ENCODE measurements around the gene INPP5D.
A peak's percentile ranks its signal among the peaks of the same experiment; 100 is the strongest.

The INPP5D gene

DNA sequence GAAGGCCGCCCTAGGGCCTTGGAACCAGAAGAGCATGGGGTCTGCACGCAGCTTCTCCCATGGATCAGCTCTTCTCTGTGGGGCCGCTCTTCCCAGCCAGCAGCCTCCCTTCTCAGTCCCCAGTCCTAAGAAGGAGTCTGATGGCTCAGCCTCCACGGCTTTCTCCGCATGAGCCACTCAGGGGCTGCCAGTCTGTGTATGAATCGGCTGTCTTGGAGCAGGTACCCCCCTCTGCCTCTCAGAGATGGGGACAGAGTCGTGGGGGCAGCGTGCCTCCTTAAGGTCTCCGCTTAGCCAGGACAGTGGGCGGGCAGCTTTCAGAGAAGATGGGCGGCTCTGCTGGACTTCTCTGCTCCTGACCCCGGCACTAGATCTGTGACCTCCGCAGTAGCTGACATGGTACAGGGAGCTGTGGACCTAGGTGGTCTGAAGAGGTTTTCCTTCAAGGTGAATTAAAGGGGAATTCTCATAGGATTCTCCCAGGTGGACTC lies 21.6 kb downstream of the INPP5D start:
- Histone ChIP-seq H3K27ac (peak overlapping the region; percentile 98), H3K27me3 (no peaks in the 10 kb centered on the region), H3K36me3 (peaks cover 18% of the 10 kb centered on the region), H3K4me3 (ENCODE audit: low read depth in 1 of 2, low read length in 1 of 2) (peak overlapping the region; percentile 13 to 61), H3K4me1 (ENCODE audit: control insufficient read depth in 1 of 2, insufficient read depth in 1 of 2, low read depth in 1 of 2, low read length in 1 of 2) (peaks cover 100% of the 10 kb centered on the region in 2 experiments), H3K9me3 (no peaks in the 10 kb centered on the region)
- TF ChIP-seq, protein P1, sequence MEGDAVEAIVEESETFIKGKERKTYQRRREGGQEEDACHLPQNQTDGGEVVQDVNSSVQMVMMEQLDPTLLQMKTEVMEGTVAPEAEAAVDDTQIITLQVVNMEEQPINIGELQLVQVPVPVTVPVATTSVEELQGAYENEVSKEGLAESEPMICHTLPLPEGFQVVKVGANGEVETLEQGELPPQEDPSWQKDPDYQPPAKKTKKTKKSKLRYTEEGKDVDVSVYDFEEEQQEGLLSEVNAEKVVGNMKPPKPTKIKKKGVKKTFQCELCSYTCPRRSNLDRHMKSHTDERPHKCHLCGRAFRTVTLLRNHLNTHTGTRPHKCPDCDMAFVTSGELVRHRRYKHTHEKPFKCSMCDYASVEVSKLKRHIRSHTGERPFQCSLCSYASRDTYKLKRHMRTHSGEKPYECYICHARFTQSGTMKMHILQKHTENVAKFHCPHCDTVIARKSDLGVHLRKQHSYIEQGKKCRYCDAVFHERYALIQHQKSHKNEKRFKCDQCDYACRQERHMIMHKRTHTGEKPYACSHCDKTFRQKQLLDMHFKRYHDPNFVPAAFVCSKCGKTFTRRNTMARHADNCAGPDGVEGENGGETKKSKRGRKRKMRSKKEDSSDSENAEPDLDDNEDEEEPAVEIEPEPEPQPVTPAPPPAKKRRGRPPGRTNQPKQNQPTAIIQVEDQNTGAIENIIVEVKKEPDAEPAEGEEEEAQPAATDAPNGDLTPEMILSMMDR (IDR thresholded peaks at IDR 0.05) = no peak

DNA sequence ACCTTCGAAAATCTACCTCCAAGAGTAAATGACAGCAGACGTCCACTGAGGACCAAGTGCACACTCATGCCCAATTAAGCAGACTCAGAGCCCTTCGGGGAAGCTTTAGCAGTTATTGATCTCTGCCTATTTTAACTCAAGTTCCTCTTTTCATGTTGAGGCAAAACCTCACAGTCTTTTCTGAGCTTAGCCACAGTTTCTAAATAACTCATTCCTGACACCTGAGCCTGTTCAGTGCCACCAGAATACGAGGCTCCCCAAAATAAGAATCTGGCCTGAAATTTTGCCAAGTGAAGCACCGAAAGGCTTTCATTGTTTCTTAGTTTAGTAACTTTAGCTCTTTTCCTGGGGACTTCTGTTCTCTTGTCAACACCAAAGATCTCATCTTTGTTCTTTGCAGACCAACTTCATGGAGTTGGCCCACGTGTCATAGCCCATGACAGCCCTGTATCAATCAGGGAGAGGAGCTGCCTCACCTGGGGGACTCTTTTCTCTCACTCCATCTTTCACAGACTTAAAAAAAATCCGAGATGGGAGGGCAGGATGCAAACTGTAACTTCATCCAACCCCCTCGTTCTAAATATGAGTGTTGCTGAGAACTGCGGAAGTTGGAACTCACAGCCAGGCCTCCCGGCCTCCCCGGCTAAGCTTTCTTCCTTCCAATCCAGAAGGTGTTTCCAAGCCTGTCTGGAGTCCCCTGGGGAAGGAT lies 22.2 kb downstream of the INPP5D start:
- Histone ChIP-seq H3K27me3 (no peaks in the 10 kb centered on the region), H3K36me3 (peaks cover 18% of the 10 kb centered on the region), H3K4me1 (ENCODE audit: control insufficient read depth in 1 of 2, insufficient read depth in 1 of 2, low read depth in 1 of 2, low read length in 1 of 2) (peaks cover 100% of the 10 kb centered on the region in 2 experiments), H3K27ac (peak overlapping the region; percentile 98), H3K9me3 (no peaks in the 10 kb centered on the region), H3K4me3 (ENCODE audit: low read depth in 1 of 2, low read length in 1 of 2) (peak overlapping the region; percentile 47 to 61)
- TF ChIP-seq, protein P1 (IDR thresholded peaks at IDR 0.05) = no peak

DNA sequence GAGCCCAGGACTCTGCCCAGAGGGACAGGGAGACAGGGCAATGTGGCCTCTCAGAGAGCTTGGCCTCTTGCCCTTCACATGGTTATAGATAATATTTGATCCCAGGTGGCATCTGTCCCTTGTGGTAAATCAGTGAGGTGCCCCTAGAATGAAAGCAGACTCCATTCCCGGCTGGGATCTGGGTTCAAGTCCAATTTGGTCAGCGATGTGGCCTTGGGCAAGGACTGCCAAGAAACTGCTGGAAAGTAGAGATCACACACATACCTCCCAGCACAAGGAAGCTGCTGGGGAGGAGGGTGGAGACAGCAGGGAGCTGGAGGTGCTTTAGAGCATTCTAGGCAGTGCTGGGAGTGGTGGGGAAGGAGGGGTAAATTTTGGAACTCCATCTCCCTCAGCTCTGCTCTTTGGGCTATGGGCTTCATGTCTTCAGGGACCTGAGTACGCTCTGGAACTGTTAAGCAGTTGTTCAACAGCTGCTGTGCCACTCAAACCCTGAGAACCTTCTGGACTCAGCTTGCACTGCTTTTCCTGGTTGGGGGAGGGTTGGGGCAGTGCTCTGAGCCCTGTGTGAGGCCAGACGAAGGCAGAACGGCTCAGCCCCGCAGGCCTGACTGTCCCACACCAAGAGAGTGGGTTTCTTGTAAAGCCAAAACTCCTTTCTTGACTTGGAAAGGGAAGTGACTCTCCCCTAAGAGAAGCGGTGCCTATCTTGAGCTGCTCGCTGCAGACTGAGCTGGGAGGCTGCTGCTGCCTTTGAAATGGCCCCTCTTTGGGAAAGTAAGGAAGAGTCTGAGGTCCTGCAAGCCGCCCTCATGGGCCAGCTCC lies 23.0 kb downstream of the INPP5D start:
- Histone ChIP-seq H3K27me3 (no peaks in the 10 kb centered on the region), H3K36me3 (peaks cover 18% of the 10 kb centered on the region), H3K27ac (peak overlapping the region; percentile 98), H3K4me3 (ENCODE audit: low read depth in 1 of 2, low read length in 1 of 2) (peak overlapping the region; percentile 47 to 61), H3K9me3 (no peaks in the 10 kb centered on the region), H3K4me1 (ENCODE audit: control insufficient read depth in 1 of 2, insufficient read depth in 1 of 2, low read depth in 1 of 2, low read length in 1 of 2) (peaks cover 100% of the 10 kb centered on the region in 2 experiments)
- TF ChIP-seq, protein P1 (IDR thresholded peaks at IDR 0.05) = no peak

DNA sequence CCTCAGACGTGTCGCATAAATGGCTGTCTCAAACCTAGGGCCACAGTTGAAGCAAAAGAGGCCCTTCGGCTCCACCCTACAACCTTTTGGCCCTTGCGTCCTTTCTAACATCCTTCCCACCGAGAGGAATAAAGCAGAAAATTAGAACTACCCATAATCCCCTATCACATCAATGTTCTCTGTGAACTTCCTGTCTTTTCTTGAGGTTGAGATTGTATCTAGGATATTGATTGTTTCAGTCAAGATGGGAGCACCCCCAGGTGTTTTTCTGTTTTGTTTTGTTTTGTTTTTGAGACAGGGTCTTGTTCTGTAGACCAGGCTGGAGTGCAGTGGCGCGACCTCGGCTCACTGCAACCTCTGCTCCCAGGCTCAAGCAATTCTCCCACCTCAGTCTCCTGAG lies 23.6 kb downstream of the INPP5D start:
- TF ChIP-seq, protein P1 (IDR thresholded peaks at IDR 0.05) = no peak
- H3K27me3 ChIP-seq = no peaks in the 10 kb centered on the region
- peaks cover 23% of the 10 kb centered on the region for H3K36me3 ChIP-seq
- H3K4me3 ChIP-seq (ENCODE audit: low read depth in 1 of 2, low read length in 1 of 2) = peak overlapping the region; percentile 47 to 61
- peak overlapping the region; percentile 98 for H3K27ac ChIP-seq
- peaks cover 100% of the 10 kb centered on the region in 2 experiments for H3K4me1 ChIP-seq (ENCODE audit: control insufficient read depth in 1 of 2, insufficient read depth in 1 of 2, low read depth in 1 of 2, low read length in 1 of 2)
- H3K9me3 ChIP-seq = no peaks in the 10 kb centered on the region

DNA sequence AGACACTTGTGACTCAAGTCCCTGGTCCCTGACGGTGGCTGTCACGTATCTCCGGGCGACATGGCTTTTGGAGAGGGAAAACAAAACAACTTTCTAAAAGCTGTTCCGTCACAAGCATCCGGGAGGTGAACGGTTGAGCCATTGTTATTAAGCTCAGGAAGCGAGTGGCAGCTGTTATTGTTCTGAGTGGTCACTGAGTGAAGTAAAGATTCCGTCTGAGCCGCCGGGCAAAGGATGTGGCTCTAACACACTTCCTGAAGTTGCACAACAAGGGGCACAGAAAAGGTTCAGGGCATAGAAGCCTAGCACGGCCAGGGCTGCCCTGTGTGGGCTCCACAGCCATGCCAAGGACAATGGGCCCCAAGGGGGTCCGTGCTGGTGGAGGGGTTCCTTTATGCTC lies 24.3 kb downstream of the INPP5D start:
- Histone ChIP-seq H3K27me3 (no peaks in the 10 kb centered on the region), H3K27ac (peak overlapping the region; percentile 98), H3K36me3 (peaks cover 26% of the 10 kb centered on the region), H3K9me3 (no peaks in the 10 kb centered on the region), H3K4me3 (ENCODE audit: low read depth in 1 of 2, low read length in 1 of 2) (peak overlapping the region; percentile 47 to 61), H3K4me1 (ENCODE audit: control insufficient read depth in 1 of 2, insufficient read depth in 1 of 2, low read depth in 1 of 2, low read length in 1 of 2) (peaks cover 100% of the 10 kb centered on the region in 2 experiments)
- TF ChIP-seq, protein P1 (IDR thresholded peaks at IDR 0.05) = peak; percentile 27
